ENCODE measurements around the gene SLC5A2. TPM values are rescaled to one million over a fixed set of nuclear protein-coding genes. Genes with fewer than 3 reads are reported as not detected.
A peak's percentile ranks its signal among the peaks of the same experiment; 100 is the strongest.

The SLC5A2 gene
- total RNA-seq, 1 experiment from 2014 or later = 0.13 TPM

GRCh38 chr16:31485571-31485970 is 2.6 kb downstream of the SLC5A2 start:
- no peak overlapping the region for H3K27ac ChIP-seq
- no peaks in the 10 kb centered on the region for H3K79me2 ChIP-seq (ENCODE audit: low read depth)
- H3F3A ChIP-seq (ENCODE audit: insufficient read depth, low read depth) = no peaks in the 10 kb centered on the region; the same call in 1 of the 2 replicates
- H3K36me3 ChIP-seq (ENCODE audit: low read depth) = no peaks in the 10 kb centered on the region
- no peaks in the 10 kb centered on the region for H3K9me3 ChIP-seq (ENCODE audit: insufficient read depth, low read depth)
- no peak for TF ChIP-seq EZH2 (IDR thresholded peaks at IDR 0.05; ENCODE audit: low read depth)
- no peak for TF ChIP-seq CTCF (conservative IDR thresholded peaks at IDR 0.05)
- no peak for DNase-seq
- no peaks in the 10 kb centered on the region for H3K9me2 ChIP-seq (ENCODE audit: insufficient read depth)
- H2AFZ ChIP-seq = no peak overlapping the region
- POLR2A ChIA-PET (ENCODE audit: unreplicated experiment) = no interaction called here
- H3K4me1 ChIP-seq (replicated peaks; ENCODE audit: insufficient read depth) = 0 out of 2 replicates have a peak, but pooled peaks cover 8% of the 10 kb centered on the region
- no peak overlapping the region for H3K4me3 ChIP-seq
- no peaks in the 10 kb centered on the region for H4K20me1 ChIP-seq (ENCODE audit: insufficient read depth)
- BruUV-seq (replicated peaks) = no TSS peak
- no peak overlapping the region for H3K4me2 ChIP-seq
- intact Hi-C loops (cut with micrococcal nuclease; ENCODE audit: unreplicated experiment) = no loop called here
- H3K27me3 ChIP-seq (ENCODE audit: insufficient read depth, low read depth) = 0 out of 2 replicates have a peak, but pooled peaks cover 4% of the 10 kb centered on the region
- CTCF ChIA-PET = no interaction called here

- no peaks in the 10 kb centered on the region for H3K36me3 ChIP-seq (ENCODE audit: low read depth)
- no peaks in the 10 kb centered on the region for H3K9me3 ChIP-seq (ENCODE audit: insufficient read depth, low read depth)
- no peak overlapping the region for H3K4me2 ChIP-seq
- no peaks in the 10 kb centered on the region for H3K9me2 ChIP-seq (ENCODE audit: insufficient read depth)
- H3K27me3 ChIP-seq (ENCODE audit: insufficient read depth, low read depth) = 0 out of 2 replicates have a peak, but pooled peaks cover 4% of the 10 kb centered on the region
- BruUV-seq (replicated peaks) = no TSS peak
- H3K4me3 ChIP-seq = no peak overlapping the region
- CTCF ChIA-PET = interaction anchor here (0.6 kb wide), 1 partner anchor 341 kb away, joined by 16 read pairs; no protein-coding TSS in a partner anchor
- H3F3A ChIP-seq (ENCODE audit: insufficient read depth, low read depth) = no peaks in the 10 kb centered on the region; the same call in 1 of the 2 replicates
- H3K79me2 ChIP-seq (ENCODE audit: low read depth) = no peaks in the 10 kb centered on the region
- DNase-seq = no peak
- TF ChIP-seq CTCF (conservative IDR thresholded peaks at IDR 0.05) (no peak), EZH2 (IDR thresholded peaks at IDR 0.05; ENCODE audit: low read depth) (no peak)
- no peak overlapping the region for H3K27ac ChIP-seq
- no peak overlapping the region for H2AFZ ChIP-seq
- intact Hi-C loops (cut with micrococcal nuclease; ENCODE audit: unreplicated experiment) = no loop called here
- POLR2A ChIA-PET (ENCODE audit: unreplicated experiment) = interaction anchor here (0.6 kb wide), 1 partner anchor 10 kb away, joined by 6 read pairs; no protein-coding TSS in a partner anchor
- H4K20me1 ChIP-seq (ENCODE audit: insufficient read depth) = no peaks in the 10 kb centered on the region
- H3K4me1 ChIP-seq (replicated peaks; ENCODE audit: insufficient read depth) = 0 out of 2 replicates have a peak, but pooled peaks cover 8% of the 10 kb centered on the region
Measured at GRCh38 chr16:31486045-31486444, 3.1 kb downstream of the SLC5A2 start.

GRCh38 chr16:31487071-31487719 is 4.3 kb downstream of the SLC5A2 start:
- no peak for TF ChIP-seq CTCF (conservative IDR thresholded peaks at IDR 0.05)
- no peaks in the 10 kb centered on the region for H3K9me2 ChIP-seq (ENCODE audit: insufficient read depth)
- peak overlapping the region; percentile 79 for H3K4me2 ChIP-seq
- intact Hi-C loops (cut with micrococcal nuclease; ENCODE audit: unreplicated experiment) = loop anchor here (1.0 kb wide), 1 partner anchor 9 kb away; no protein-coding TSS in a partner anchor
- H3F3A ChIP-seq (ENCODE audit: insufficient read depth, low read depth) = no peaks in the 10 kb centered on the region; the same call in 1 of the 2 replicates
- no peak overlapping the region for H3K27ac ChIP-seq
- no peaks in the 10 kb centered on the region for H3K79me2 ChIP-seq (ENCODE audit: low read depth)
- TSS peak; percentile 8 for BruUV-seq (replicated peaks)
- H3K4me1 ChIP-seq (replicated peaks; ENCODE audit: insufficient read depth) = 0 out of 2 replicates have a peak, but pooled peaks cover 8% of the 10 kb centered on the region
- DNase-seq = no peak
- H3K36me3 ChIP-seq (ENCODE audit: low read depth) = no peaks in the 10 kb centered on the region
- H2AFZ ChIP-seq = peak overlapping the region; percentile 37; the same call in 1 of the 2 replicates
- ChIA-PET POLR2A (ENCODE audit: unreplicated experiment) (interaction anchor here (0.6 kb wide), 1 partner anchor 9 kb away, joined by 3 read pairs; no protein-coding TSS in a partner anchor), CTCF (no interaction called here)
- 0 out of 2 replicates have a peak, but pooled peaks cover 4% of the 10 kb centered on the region for H3K27me3 ChIP-seq (ENCODE audit: insufficient read depth, low read depth)
- H3K9me3 ChIP-seq (ENCODE audit: insufficient read depth, low read depth) = no peaks in the 10 kb centered on the region
- H4K20me1 ChIP-seq (ENCODE audit: insufficient read depth) = no peaks in the 10 kb centered on the region
- H3K4me3 ChIP-seq = peak overlapping the region; percentile 53; the same call in 1 of the 2 replicates

All from PC-9 (cell line).